K562 (cell line): ENCODE data around the gene MBOAT2. TPM values are rescaled to one million over a fixed set of nuclear protein-coding genes. Genes with fewer than 3 reads are reported as not detected.

ENCODE experiments used
- ATF3 ChIP-seq, 2 experiments: fragments of 450-650 bp in 1 of 2; sonication (generic) in 1 of 2; formaldehyde crosslinking in 1 of 2; IDR thresholded peaks in 1 of 2; conservative IDR thresholded peaks in 1 of 2; 2 replicates each; pipeline versions ENCODE4 v1.6.1 to v1.8.1; 2016 to 2023; ENCODE audit warnings: mild to moderate bottlenecking in 2 of 2, moderate library complexity in 2 of 2, inconsistent platforms in 1 of 2, missing genetic modification reagents in 1 of 2
- ATF7 ChIP-seq: fragments of 450-650 bp; IDR thresholded peaks from 2 replicates; pipeline ENCODE4 v1.7.1; 2014; ENCODE audit warnings: mild to moderate bottlenecking, moderate library complexity
- BHLHE40 ChIP-seq: IDR thresholded peaks from 2 replicates; pipeline ENCODE4 v1.6.1; 2011; ENCODE audit warnings: low read length, improper control_type of control experiment
- BRD9 ChIP-seq: fragments of 450-650 bp; IDR thresholded peaks from 2 replicates; pipeline ENCODE4 v1.6.1; 2018; ENCODE audit warnings: low read depth; ENCODE audit not compliant: partially characterized antibody
- CBFA2T2 ChIP-seq: fragments of 450-650 bp; conservative IDR thresholded peaks from 2 replicates; pipeline ENCODE4 v1.6.1; 2017; ENCODE audit warnings: mild to moderate bottlenecking
- CCAR2 ChIP-seq: fragments of 200-400 bp; formaldehyde crosslinking; IDR thresholded peaks from 2 replicates; pipeline ENCODE4 v1.6.1; 2017; ENCODE audit warnings: mild to moderate bottlenecking, low read depth, low read length
- CHAMP1 ChIP-seq: fragments of 450-650 bp; IDR thresholded peaks from 2 replicates; pipeline ENCODE4 v1.6.1; 2016; ENCODE audit warnings: mild to moderate bottlenecking
- E2F6 ChIP-seq, 2 experiments: IDR thresholded peaks; 2 replicates each; pipeline ENCODE4 v1.6.1; 2011; ENCODE audit warnings: borderline replicate concordance in 1 of 2, control low read depth in 1 of 2, low read depth in 1 of 2, low read length in 1 of 2, mild to moderate bottlenecking in 1 of 2, mixed read lengths in 1 of 2, moderate library complexity in 1 of 2; ENCODE audit not compliant: insufficient read depth in 1 of 2, insufficient read length in 1 of 2, poor library complexity in 1 of 2, severe bottlenecking in 1 of 2; ENCODE audit errors: extremely low read depth in 1 of 2
- GABPB2 ChIP-seq: fragments of 250-450 bp; sonication (Bioruptor Pico); conservative IDR thresholded peaks from 2 replicates; pipeline ENCODE4 v1.5.1; 2021; ENCODE audit warnings: mild to moderate bottlenecking
- MLLT1 ChIP-seq, 2 experiments: fragments of 450-650 bp; IDR thresholded peaks; 2 replicates each; pipeline ENCODE4 v1.6.1; 2016
- NBN ChIP-seq: fragments of 450-650 bp; IDR thresholded peaks from 2 replicates; pipeline ENCODE4 v1.6.1; 2016; ENCODE audit warnings: low read depth, mild to moderate bottlenecking
- NFRKB ChIP-seq: fragments of 450-650 bp; IDR thresholded peaks from 2 replicates; pipeline ENCODE4 v1.6.1; 2016; ENCODE audit warnings: low read depth
- PATZ1 ChIP-seq: fragments of 250-450 bp; sonication (Bioruptor Pico); IDR thresholded peaks from 2 replicates; pipeline ENCODE4 v1.5.0; 2020; ENCODE audit warnings: mild to moderate bottlenecking, borderline replicate concordance
- RB1 ChIP-seq: fragments of 450-650 bp; IDR thresholded peaks from 2 replicates; pipeline ENCODE4 v1.6.1; 2017; ENCODE audit warnings: low read depth, mild to moderate bottlenecking
- SMAD4 ChIP-seq: fragments of 250-450 bp; sonication (Bioruptor Pico); conservative IDR thresholded peaks from 2 replicates; pipeline ENCODE4 v1.8.0; 2021; ENCODE audit warnings: inconsistent platforms, mild to moderate bottlenecking, moderate library complexity
- U2AF1 ChIP-seq: fragments of 200-400 bp; formaldehyde crosslinking; optimal IDR thresholded peaks from 2 replicates; pipeline ENCODE3; 2017; ENCODE audit warnings: mild to moderate bottlenecking, low read depth, low read length, moderate library complexity
- USF1 ChIP-seq: sonication (generic); formaldehyde crosslinking; IDR thresholded peaks from 2 replicates; pipeline ENCODE4 v1.9.0; 2022; ENCODE audit warnings: mild to moderate bottlenecking, missing genetic modification reagents
- ZNF699 ChIP-seq: fragments of 250-450 bp; sonication (Bioruptor Pico); IDR thresholded peaks from 2 replicates; pipeline ENCODE4 v1.8.0; 2021; ENCODE audit warnings: mild to moderate bottlenecking, moderate library complexity; ENCODE audit not compliant: insufficient replicate concordance
- polyA plus RNA-seq, 8 experiments: library from polyadenylated mRNA; depleted of rRNA in 4 of 8; stranded (reverse) in 5 of 8; unstranded in 3 of 8; fragments of >200 nt; fragmentation: Nextera tagmentation in 2 of 8; fragmentation: Illumina TruSeq in 1 of 8; extraction: Ambion mirVana in 2 of 8; extraction: Trizol in 1 of 8; gene quantifications; 2 replicates each; pipeline versions ENCODE4 v1.2.1 to v1.2.3, GENCODE V29; 2011 to 2014; ENCODE audit warnings: inconsistent platforms in 1 of 8, missing spikeins in 1 of 8
- total RNA-seq, 7 experiments: library from RNA; depleted of rRNA in 6 of 7; stranded (reverse); fragments of >200 nt in 6 of 7; fragmentation: Illumina TruSeq in 2 of 7; extraction: Trizol in 2 of 7; gene quantifications; 2 replicates each; pipeline versions ENCODE4 v1.2.1 to v1.2.3, GENCODE V29; 2011 to 2021; ENCODE audit warnings: low replicate concordance in 1 of 7

Gene MBOAT2
- total and polyA plus RNA-seq, 9 of the 15 experiments (the other 6 are each of a cell fraction or from before 2014, with no cell fraction given) = 8.4 to 122 (median 27.6) TPM

- TF ChIP-seq ATF3 (IDR thresholded peaks at IDR 0.05) (no peak), ATF3 (CRISPR knock-in tag; conservative IDR thresholded peaks at IDR 0.05) (0 out of 2 replicates have a peak, but pooled peaks have one; percentile 21), USF1 (peak; percentile 82), NFRKB (0 out of 2 replicates have a peak, but pooled peaks have one; percentile 23), PATZ1 (CRISPR knock-in tag) (no peak), RB1 (no peak), ZNF699 (CRISPR knock-in tag) (no peak), BHLHE40 (no peak), ATF7 (0 out of 2 replicates have a peak, but pooled peaks have one; percentile 17), BRD9 (peak; percentile 31), MLLT1 (IDR thresholded peaks at IDR 0.05) (no peak), CCAR2 (no peak), SMAD4 (peak; percentile 43; the same call in 1 of the 2 replicates), E2F6 (IDR thresholded peaks at IDR 0.05; ENCODE audit: borderline replicate concordance in 1 of 2, extremely low read depth in 1 of 2, insufficient read depth in 1 of 2, insufficient read length in 1 of 2, low read depth in 1 of 2, low read length in 1 of 2, poor library complexity in 1 of 2, severe bottlenecking in 1 of 2) (peak in 1 of 2 experiments; percentile 44), CBFA2T2 (peak; percentile 36), GABPB2 (CRISPR knock-in tag) (no peak), U2AF1 (no peak), NBN (0 out of 2 replicates have a peak, but pooled peaks have one; percentile 14), CHAMP1 (peak; percentile 52; the same call in 1 of the 2 replicates)
Measured at GRCh38 chr2:8986327-8986976, 17.0 kb downstream of the MBOAT2 start (continued).
